IPS DF 19.7 (cell line): ENCODE data around the gene PRPF40A.

Source experiments
- DNase-seq: peaks from one replicate; pipeline ENCODE4 v3.0.0-alpha.2; 2013; ENCODE audit warnings: low read depth, low spot score

The PRPF40A gene

GRCh38 chr2:152620208-152620607 lies 97.1 kb downstream of the PRPF40A start:
- no peak for DNase-seq

- no peak for DNase-seq
Observed at GRCh38 chr2:152618193-152618564, 99.1 kb downstream of the PRPF40A start.

GRCh38 chr2:152617456-152618192 lies 99.6 kb downstream of the PRPF40A start:
- DNase-seq, result no peak

- DNase-seq, result no peak
Observed at GRCh38 chr2:152615177-152615576, 102.1 kb downstream of the PRPF40A start.

- no peak for DNase-seq
Observed at GRCh38 chr2:152613235-152613634, 104.0 kb downstream of the PRPF40A start.

- DNase-seq, result no peak
Observed at GRCh38 chr2:152611458-152612231, 105.6 kb downstream of the PRPF40A start.

- no peak for DNase-seq
Observed at GRCh38 chr2:152609699-152610098, 107.6 kb downstream of the PRPF40A start.

GRCh38 chr2:152609154-152609553 lies 108.1 kb downstream of the PRPF40A start:
- no peak for DNase-seq

GRCh38 chr2:152607793-152608300 lies 109.4 kb downstream of the PRPF40A start:
- no peak for DNase-seq

- DNase-seq, result no peak
Observed at GRCh38 chr2:152606941-152607340, 110.3 kb downstream of the PRPF40A start.

GRCh38 chr2:152606081-152606480 lies 111.2 kb downstream of the PRPF40A start:
- DNase-seq, result no peak

GRCh38 chr2:152603166-152603565 lies 114.1 kb downstream of the PRPF40A start:
- DNase-seq, result no peak

GRCh38 chr2:152602750-152603149 lies 114.5 kb downstream of the PRPF40A start:
- DNase-seq, result no peak
